Raji (cell line): ENCODE measurements around the gene SLAMF7.

ENCODE experiments used
- POLR2A ChIP-seq: IDR thresholded peaks from 2 replicates; pipeline ENCODE4 v1.6.1; 2011; ENCODE audit warnings: low read depth, low read length, control low read depth; ENCODE audit not compliant: insufficient read depth

SLAMF7 gene

DNA sequence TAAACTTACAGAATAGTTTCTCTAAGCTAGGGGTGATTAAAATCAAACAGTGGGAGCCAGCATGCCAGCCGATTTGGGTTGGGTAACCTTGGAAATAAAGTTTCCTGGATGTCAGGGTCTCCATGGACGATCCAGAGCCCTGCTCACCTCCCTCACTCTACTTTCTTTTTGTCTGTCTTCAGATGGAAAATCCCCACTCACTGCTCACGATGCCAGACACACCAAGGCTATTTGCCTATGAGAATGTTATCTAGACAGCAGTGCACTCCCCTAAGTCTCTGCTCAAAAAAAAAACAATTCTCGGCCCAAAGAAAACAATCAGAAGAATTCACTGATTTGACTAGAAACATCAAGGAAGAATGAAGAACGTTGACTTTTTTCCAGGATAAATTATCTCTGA lies 13.9 kb downstream of the SLAMF7 start:
- TF ChIP-seq POLR2A = no peak

DNA sequence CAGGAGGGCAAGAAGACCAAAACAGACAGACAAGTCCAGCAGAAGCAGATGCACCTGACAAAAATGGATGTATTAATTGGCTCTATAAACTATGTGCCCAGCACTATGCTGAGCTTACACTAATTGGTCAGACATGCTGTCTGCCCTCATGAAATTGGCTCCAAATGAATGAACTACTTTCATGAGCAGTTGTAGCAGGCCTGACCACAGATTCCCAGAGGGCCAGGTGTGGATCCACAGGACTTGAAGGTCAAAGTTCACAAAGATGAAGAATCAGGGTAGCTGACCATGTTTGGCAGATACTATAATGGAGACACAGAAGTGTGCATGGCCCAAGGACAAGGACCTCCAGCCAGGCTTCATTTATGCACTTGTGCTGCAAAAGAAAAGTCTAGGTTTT lies 14.5 kb downstream of the SLAMF7 start:
- no peak for TF ChIP-seq POLR2A

DNA sequence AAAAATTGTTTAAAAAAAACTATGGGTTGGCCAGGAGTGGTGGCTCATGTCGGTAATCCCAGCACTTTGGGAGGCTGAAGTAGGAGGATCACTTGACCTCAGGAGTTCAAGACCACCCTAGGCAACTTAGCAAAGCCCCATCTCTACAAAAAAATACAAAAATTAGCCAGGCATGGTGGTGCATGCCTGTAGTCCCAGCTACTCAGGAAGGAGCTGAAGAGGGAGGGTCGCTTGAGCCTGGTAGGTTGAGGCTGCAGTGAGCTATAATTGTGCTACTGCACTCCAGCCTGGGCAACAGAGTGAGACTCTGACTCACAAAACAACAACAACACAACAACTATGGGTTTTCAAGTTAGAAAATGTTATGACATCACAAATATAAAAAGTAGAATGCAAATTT lies 16.4 kb downstream of the SLAMF7 start:
- TF ChIP-seq POLR2A = no peak

DNA sequence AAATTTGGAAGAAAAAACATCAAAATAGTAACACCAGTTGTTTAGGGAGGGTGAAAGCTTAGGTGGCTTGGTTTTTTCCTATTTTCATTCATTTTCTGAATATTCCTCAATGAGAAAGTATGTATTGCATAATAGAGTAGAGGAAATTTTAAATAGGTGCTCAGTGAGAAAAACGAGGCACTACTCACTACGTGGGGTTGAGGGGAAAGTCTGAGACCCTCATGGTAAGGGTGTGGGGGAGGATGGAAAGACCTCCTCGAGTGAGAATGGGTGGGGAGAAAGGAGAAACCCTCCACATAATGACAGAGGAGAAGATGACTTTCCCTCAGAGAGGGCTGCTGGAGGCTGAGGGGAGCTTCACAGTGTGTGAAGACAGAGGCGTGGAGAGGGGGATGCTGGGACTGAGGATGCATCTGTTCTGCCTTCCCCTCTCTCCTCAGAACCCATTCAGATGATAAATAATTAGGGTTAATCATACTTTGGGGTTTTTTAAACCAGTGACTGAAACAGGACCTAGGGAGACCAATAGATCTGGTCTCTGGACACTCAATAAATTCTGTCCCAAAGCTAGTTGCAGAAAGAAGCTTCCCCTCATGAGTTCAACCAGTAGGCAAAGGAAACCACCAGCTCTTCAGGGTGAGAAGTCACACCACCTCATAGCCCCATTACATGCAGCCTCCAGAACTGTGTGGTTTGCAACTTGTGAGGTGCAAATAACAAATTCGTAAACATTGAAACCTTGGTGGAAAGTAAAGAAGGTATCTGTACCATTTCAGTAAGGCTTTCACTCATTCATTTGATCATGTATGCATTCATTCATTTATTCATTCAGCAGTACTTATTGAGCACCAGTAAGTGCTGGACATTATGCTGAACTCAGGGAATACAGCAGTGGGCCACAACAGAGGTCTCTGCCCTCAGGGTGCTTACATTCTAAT lies 17.1 kb downstream of the SLAMF7 start:
- TF ChIP-seq POLR2A = no peak

DNA sequence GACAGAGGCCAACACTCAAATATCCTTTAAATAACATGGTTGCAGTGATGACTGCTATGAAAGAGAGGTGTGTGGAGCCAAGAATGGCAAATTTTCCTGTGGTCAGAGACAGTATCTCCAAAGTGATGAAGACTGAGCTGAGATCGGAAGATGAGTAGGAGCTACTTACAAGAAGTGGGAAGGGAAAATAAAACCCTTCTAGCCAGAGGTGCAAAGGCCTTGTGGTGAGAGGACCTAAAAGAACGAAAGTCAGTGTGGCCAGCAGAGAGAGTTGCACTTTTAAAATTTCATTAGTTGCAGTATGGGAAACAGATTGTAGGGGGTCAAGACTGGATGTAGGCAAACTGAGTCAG lies 17.8 kb downstream of the SLAMF7 start:
- TF ChIP-seq POLR2A = no peak

DNA sequence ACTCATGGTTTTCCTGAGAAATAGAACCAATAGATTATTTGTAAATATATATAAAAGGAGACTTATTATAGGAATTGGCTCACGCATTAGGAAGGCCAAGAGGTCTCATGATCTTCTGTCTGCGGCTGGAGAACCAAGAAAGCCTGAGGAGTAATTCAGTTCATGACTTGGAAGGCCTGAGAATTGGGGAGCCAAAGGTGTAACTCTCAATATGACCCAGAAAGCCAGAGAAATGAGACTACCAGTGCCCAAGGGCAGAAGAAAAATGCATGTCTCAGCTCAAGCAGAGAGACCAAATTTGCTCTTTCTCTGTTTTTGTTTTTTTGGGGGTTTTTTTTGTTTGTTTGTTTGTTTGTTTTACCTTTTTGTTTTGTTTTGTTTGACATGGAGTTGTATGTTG lies 19.5 kb downstream of the SLAMF7 start:
- no peak for TF ChIP-seq POLR2A

DNA sequence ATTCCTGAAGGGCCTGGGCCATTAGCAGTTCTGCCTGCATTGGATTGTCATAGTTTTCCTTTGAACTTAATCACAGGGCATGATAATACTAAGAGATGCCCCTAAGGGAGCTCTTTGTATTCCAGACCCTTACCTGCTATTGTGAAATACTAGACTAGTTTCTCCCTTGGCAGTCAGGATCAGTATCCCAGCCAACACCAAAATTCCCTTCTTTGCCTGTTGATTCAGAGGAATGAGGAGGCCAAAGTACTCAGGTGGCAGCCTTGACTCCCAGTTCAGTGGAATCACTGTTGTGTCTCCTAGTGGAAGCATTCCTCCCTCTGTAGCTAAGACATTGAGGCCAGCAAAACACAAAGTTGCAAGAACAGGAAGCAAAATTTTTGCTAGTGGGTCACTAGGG lies 20.7 kb downstream of the SLAMF7 start:
- no peak for TF ChIP-seq POLR2A

DNA sequence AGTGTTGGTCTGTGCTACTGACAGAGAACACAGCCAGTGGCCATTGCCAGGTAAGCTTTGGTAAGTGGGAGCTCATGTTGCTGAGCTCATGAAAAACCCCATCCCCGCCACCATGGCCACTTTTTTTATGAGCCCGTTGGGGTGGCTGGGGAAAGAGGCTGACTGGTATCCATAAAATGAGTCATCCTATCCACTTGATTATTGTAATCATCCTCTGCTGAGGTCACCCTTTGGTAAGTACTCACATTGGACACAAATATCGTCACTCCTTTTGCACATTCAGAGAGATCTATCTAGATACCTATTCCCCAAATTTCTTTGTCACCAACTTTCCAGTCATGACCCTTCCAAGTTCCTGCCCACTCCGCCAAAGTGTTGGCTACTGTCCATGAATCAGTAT lies 22.0 kb downstream of the SLAMF7 start:
- TF ChIP-seq POLR2A = no peak

DNA sequence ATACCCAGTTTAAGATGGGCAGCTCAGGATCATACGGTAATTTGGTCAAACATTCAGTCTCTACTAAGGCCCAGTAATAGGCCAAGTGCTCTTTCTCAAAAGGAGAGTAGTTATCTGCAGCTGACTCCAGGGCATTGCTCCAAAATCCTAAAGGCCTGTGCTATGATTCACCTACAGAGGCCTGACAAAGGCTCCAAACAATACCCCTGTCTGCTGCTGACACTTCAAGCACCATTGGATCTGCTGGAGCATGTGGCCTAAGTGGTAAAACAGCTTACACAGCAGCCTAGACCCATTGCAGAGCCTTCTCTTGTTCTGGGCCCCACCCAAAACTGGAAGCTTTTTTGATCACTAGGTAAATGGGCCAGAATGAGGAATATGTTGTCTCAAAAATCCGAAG lies 22.8 kb downstream of the SLAMF7 start:
- TF ChIP-seq POLR2A = no peak

DNA sequence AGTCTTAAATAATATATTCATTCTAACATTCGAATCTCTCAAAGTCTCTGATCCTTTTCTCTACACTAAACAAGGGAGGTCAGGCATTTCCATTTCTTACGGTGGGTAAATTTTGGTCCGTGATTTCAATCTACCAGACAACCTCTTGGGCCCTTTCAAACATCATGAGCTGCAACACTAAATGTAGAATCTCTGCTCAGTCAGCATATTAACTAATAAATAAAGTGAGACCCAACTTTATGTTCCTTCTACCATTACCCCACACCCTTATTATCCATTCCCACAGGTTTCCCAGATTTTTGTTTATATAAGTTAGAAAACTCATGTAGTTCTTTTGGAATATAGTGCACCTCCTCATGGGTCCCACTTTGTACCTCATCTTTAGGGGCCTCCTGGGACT lies 24.9 kb downstream of the SLAMF7 start:
- TF ChIP-seq POLR2A = no peak

DNA sequence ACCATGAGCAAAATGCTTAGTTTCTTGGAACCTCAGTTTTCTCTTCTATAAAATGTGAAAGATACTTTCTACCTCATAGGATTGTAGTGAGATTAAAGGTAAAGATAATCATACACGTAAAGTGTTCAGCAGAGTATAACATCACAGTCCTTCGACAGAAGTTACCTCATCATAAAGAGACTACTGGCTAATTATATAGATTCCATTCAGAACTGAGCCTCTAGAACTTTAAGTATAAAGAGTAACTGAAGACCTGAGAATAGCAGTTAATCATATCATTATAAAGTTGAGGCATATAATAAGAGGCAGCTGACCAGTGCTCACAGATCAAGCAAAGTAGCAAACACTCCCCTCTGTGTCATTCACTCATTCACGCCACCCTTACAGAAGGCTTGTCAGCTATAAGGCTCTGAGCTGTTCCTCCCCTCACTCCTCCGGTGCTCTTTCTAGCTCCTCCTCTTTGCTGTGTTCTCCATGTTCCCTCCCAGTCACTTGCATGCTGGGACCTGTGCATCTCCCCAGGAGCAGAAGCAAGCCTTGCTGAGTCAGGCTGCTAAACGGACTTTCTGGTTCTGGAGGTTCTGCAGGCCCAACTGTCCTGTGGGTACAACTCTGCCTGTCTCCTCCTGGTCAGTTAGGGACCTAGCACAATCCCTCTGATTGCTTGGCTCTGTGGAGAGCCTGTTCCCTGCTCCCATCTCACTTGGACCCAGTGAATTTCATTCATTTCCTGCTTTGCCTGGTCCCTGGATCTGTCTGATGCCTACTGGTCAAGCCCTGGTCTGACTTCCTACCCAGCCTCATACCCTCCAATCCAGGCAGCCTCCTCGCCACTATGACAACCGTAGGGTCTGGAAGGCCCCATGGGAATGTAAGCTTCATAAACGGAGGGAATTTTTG lies 28.6 kb downstream of the SLAMF7 start:
- peak; percentile 31 for TF ChIP-seq POLR2A

DNA sequence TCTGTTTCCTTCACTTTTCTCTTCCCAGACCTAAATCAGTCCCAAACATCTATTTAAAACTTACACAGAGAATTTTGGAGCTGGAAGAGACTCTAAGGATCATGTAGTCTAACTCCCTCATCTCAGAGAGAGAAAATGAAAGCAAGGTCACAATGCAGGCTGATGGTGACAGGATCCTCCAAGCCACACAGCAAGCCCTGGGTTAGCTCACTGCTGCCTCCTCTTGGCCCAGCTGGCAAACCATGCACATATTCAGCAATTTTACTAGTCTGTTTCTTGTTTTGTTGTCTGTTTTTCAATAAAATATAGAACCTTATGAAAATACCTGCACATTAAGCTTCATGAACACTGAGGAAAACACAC lies 29.2 kb downstream of the SLAMF7 start:
- no peak for TF ChIP-seq POLR2A

DNA sequence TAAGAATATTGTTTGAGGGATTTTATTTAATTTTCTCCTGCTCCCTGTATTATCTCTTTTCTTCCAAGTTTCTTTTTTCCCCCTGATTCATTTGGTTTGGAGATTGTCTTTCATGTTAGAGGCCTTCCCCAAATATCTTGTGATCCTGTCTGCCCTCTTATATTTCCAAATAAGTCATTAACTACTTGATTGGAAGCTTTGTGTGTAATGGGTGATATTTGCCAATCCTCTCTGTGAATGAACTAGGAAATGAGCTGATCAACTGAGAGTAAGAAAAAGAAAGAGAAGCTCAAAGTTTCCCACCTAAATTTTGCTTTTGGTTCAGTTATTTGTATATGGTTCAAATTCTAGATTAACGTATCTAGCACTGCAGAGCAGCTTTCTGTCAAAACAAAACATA lies 33.3 kb downstream of the SLAMF7 start:
- TF ChIP-seq POLR2A = no peak

DNA sequence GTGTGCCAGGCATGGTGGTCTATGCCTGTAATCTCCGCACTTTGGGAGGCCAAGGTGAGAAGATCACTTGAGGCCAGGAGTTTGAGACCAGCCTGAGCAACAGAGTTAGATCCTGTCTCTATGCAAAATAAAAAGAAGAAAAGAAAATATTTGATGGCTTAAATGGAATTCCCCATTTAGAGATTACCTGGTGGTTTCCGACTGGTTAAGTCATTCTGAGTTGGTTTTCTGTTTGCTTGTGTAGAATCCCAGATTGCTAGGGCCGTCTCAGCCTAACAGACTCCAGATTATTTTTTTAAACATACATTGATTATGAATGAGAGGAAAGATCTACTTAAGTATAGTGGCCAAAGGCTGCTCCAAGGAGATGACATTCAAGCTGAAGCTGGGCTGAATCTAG lies 34.0 kb downstream of the SLAMF7 start:
- no peak for TF ChIP-seq POLR2A

DNA sequence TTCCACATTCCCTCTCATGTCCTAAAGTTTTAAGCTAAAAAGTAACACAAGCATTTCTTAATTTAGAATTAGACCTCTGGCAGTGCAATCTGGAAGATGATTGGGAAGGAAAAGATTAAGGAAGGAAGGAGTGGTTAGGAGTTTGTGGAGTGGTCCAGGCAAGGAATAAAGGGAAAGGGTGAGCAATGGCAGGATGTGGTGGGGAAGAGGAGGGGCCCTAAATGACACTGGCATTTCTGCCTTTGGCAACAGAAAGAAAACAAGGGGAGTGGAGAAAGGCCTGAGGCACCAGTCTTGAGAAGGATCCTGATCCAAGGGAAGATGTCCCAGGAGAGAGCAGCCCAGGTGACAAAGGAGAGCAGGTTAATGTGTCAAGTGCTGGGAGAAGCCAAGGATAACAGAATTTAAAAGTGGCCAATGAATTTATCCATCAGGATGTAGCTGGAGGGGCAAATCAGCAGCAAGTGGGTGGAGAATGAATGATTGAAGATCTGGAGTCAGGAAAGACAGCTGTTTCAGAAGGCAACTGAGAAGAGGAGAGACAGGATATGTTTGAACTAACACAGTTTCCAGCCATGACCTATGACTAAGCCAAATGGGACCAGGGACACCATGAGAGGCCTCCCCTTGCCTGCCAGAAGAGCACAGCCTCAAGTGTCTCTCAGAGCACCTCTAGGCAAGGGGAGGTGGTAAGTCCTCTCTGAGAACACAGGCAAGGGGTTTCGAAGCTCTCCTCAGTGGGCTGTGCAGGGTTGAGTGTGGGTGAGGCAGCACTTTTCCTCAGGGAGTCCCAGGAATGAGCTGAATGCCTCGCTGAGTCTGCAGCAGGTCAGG lies 36.1 kb downstream of the SLAMF7 start:
- TF ChIP-seq POLR2A = no peak
